ENCODE results near the gene SERPINB8. TPM values are rescaled to one million over a fixed set of nuclear protein-coding genes. Genes with fewer than 3 reads are reported as not detected.
A peak's percentile ranks its signal among the peaks of the same experiment; 100 is the strongest.

SERPINB8 gene
- polyA plus RNA-seq, 1 donor (not counting 4 experiments of a cell fraction or from before 2014, with no cell fraction given) = 48.9 TPM

GRCh38 chr18:63963615-63964256 lies 6.1 kb upstream of the SERPINB8 start:
- Histone ChIP-seq H3K36me3 (ENCODE audit: control insufficient read depth in 2 of 2, extremely low read depth in 1 of 2, insufficient read depth in 2 of 2, low read length in 2 of 2) (no peaks in the 10 kb centered on the region), H3K9ac (ENCODE audit: control insufficient read depth, extremely low read depth, insufficient read depth, low read length) (no peak overlapping the region), H3K4me1 (ENCODE audit: control insufficient read depth, extremely low read depth, insufficient read depth, low read length) (peaks cover 12% of the 10 kb centered on the region), H3K79me2 (ENCODE audit: control insufficient read depth, insufficient read depth, low read length) (no peaks in the 10 kb centered on the region), H3K9me3 (ENCODE audit: control insufficient read depth, low read depth, low read length) (no peaks in the 10 kb centered on the region), H3K27me3 (ENCODE audit: control insufficient read depth, extremely low read depth, insufficient read depth, low read length) (no peaks in the 10 kb centered on the region), H3K4me2 (ENCODE audit: control insufficient read depth, extremely low read depth, insufficient read depth, low read depth, low read length) (no peak overlapping the region), H3K4me3 (ENCODE audit: control insufficient read depth in 2 of 3, extremely low read depth in 1 of 3, insufficient read depth in 2 of 3, low read depth in 1 of 3, low read length in 3 of 3) (no peak overlapping the region), H4K20me1 (ENCODE audit: control insufficient read depth, extremely low read depth, insufficient read depth, low read length) (no peaks in the 10 kb centered on the region), H3K27ac (ENCODE audit: control insufficient read depth, insufficient read depth, low read length) (no peak overlapping the region), H3K9me1 (ENCODE audit: control insufficient read depth, extremely low read depth, insufficient read depth, low read length) (no peaks in the 10 kb centered on the region), H2AFZ (ENCODE audit: control insufficient read depth, low read length) (peak overlapping the region; percentile 10)
- no peak for DNase-seq (ENCODE audit: low read depth, low spot score)
- TF ChIP-seq EZH2 (IDR thresholded peaks at IDR 0.05; ENCODE audit: low read length) (no peak), CTCF (optimal IDR thresholded peaks at IDR 0.05 in 1 of 3, IDR thresholded peaks at IDR 0.05 in 1 of 3, conservative IDR thresholded peaks at IDR 0.05 in 1 of 3; ENCODE audit: extremely low read depth in 1 of 3, insufficient read depth in 2 of 3, low read length in 3 of 3) (peak; percentile 64 to 90 (median 88))
- dilution Hi-C loops (cut with MboI; ENCODE audit: extremely low pct_ligation_motif_present, low sequenced_read_pairs) = no loop called here
- peak; percentile 85 for FAIRE-seq

- TF ChIP-seq EZH2 (IDR thresholded peaks at IDR 0.05; ENCODE audit: low read length) = no peak
- TF ChIP-seq CTCF (optimal IDR thresholded peaks at IDR 0.05 in 1 of 3, IDR thresholded peaks at IDR 0.05 in 1 of 3, conservative IDR thresholded peaks at IDR 0.05 in 1 of 3; ENCODE audit: extremely low read depth in 1 of 3, insufficient read depth in 2 of 3, low read length in 3 of 3) = no peak
- dilution Hi-C loops (cut with MboI; ENCODE audit: extremely low pct_ligation_motif_present, low sequenced_read_pairs) = no loop called here
These were observed 5.0 kb upstream of the SERPINB8 start for GRCh38 chr18:63964908-63965307.

More at GRCh38 chr18:63964908-63965307, 5.0 kb upstream of the SERPINB8 start:
- Histone ChIP-seq H3K27ac (ENCODE audit: control insufficient read depth, insufficient read depth, low read length) (no peak overlapping the region), H4K20me1 (ENCODE audit: control insufficient read depth, extremely low read depth, insufficient read depth, low read length) (no peaks in the 10 kb centered on the region), H3K79me2 (ENCODE audit: control insufficient read depth, insufficient read depth, low read length) (no peaks in the 10 kb centered on the region), H3K9ac (ENCODE audit: control insufficient read depth, extremely low read depth, insufficient read depth, low read length) (no peak overlapping the region), H3K4me1 (ENCODE audit: control insufficient read depth, extremely low read depth, insufficient read depth, low read length) (peaks cover 23% of the 10 kb centered on the region), H3K4me3 (ENCODE audit: control insufficient read depth in 2 of 3, extremely low read depth in 1 of 3, insufficient read depth in 2 of 3, low read depth in 1 of 3, low read length in 3 of 3) (no peak overlapping the region), H2AFZ (ENCODE audit: control insufficient read depth, low read length) (no peak overlapping the region), H3K9me1 (ENCODE audit: control insufficient read depth, extremely low read depth, insufficient read depth, low read length) (no peaks in the 10 kb centered on the region), H3K4me2 (ENCODE audit: control insufficient read depth, extremely low read depth, insufficient read depth, low read depth, low read length) (no peak overlapping the region), H3K9me3 (ENCODE audit: control insufficient read depth, low read depth, low read length) (no peaks in the 10 kb centered on the region), H3K27me3 (ENCODE audit: control insufficient read depth, extremely low read depth, insufficient read depth, low read length) (no peaks in the 10 kb centered on the region), H3K36me3 (ENCODE audit: control insufficient read depth in 2 of 2, extremely low read depth in 1 of 2, insufficient read depth in 2 of 2, low read length in 2 of 2) (no peaks in the 10 kb centered on the region)
- DNase-seq (ENCODE audit: low read depth, low spot score) (no peak), FAIRE-seq (no peak)
